ENCODE results near the gene TBL1XR1.
A peak's percentile ranks its signal among the peaks of the same experiment; 100 is the strongest.

TBL1XR1 gene

GRCh38 chr3:177110386-177110785, 86.9 kb downstream of the TBL1XR1 start:
- DNase-seq (ENCODE audit: low read depth in 2 of 2), result no peak

GRCh38 chr3:177109688-177110330, 87.5 kb downstream of the TBL1XR1 start:
- DNase-seq (ENCODE audit: low read depth in 2 of 2), result no peak

GRCh38 chr3:177108648-177109047, 88.6 kb downstream of the TBL1XR1 start:
- no peak for DNase-seq (ENCODE audit: low read depth in 2 of 2)

- DNase-seq (ENCODE audit: low read depth in 2 of 2), result no peak
Measured at GRCh38 chr3:177107461-177108239, 89.6 kb downstream of the TBL1XR1 start.

- no peak for DNase-seq (ENCODE audit: low read depth in 2 of 2)
Measured at GRCh38 chr3:177106594-177106993, 90.7 kb downstream of the TBL1XR1 start.

- no peak for DNase-seq (ENCODE audit: low read depth in 2 of 2)
Measured at GRCh38 chr3:177106184-177106583, 91.1 kb downstream of the TBL1XR1 start.

GRCh38 chr3:177105623-177106022, 91.7 kb downstream of the TBL1XR1 start:
- DNase-seq (ENCODE audit: low read depth in 2 of 2), result no peak

GRCh38 chr3:177104299-177104992, 92.8 kb downstream of the TBL1XR1 start:
- no peak for DNase-seq (ENCODE audit: low read depth in 2 of 2)

GRCh38 chr3:177102553-177102952, 94.7 kb downstream of the TBL1XR1 start:
- peak in 1 of 2 experiments; percentile 4 for DNase-seq (ENCODE audit: low read depth in 2 of 2)

- DNase-seq (ENCODE audit: low read depth in 2 of 2), result no peak
Measured at GRCh38 chr3:177098551-177098950, 98.7 kb downstream of the TBL1XR1 start.

GRCh38 chr3:177096615-177097014, 100.7 kb downstream of the TBL1XR1 start:
- DNase-seq (ENCODE audit: low read depth in 2 of 2), result no peak

GRCh38 chr3:177093966-177094365, 103.3 kb downstream of the TBL1XR1 start:
- no peak for DNase-seq (ENCODE audit: low read depth in 2 of 2)

GRCh38 chr3:177089901-177090300, 107.4 kb downstream of the TBL1XR1 start:
- DNase-seq (ENCODE audit: low read depth in 2 of 2), result no peak

GRCh38 chr3:177089110-177089509, 108.2 kb downstream of the TBL1XR1 start:
- DNase-seq (ENCODE audit: low read depth in 2 of 2), result no peak

GRCh38 chr3:177085794-177086193, 111.5 kb downstream of the TBL1XR1 start:
- no peak for DNase-seq (ENCODE audit: low read depth in 2 of 2)

- no peak for DNase-seq (ENCODE audit: low read depth in 2 of 2)
Measured at GRCh38 chr3:177084616-177085015, 112.7 kb downstream of the TBL1XR1 start.

GRCh38 chr3:177080122-177080521, 117.2 kb downstream of the TBL1XR1 start:
- DNase-seq (ENCODE audit: low read depth in 2 of 2), result no peak

- no peak for DNase-seq (ENCODE audit: low read depth in 2 of 2)
Measured at GRCh38 chr3:177079684-177080083, 117.6 kb downstream of the TBL1XR1 start.

- no peak for DNase-seq (ENCODE audit: low read depth in 2 of 2)
Measured at GRCh38 chr3:177071496-177072156, 125.7 kb downstream of the TBL1XR1 start.

GRCh38 chr3:177069514-177070329, 127.6 kb downstream of the TBL1XR1 start:
- peak; percentile 19 to 26 for DNase-seq (ENCODE audit: low read depth in 2 of 2)

- DNase-seq (ENCODE audit: low read depth in 2 of 2), result no peak
Measured at GRCh38 chr3:177068967-177069366, 128.3 kb downstream of the TBL1XR1 start.

All from fibroblast of skin of left biceps (primary cell).